Measurements from ENCODE around the gene PPP2R2C.

Gene PPP2R2C

DNA sequence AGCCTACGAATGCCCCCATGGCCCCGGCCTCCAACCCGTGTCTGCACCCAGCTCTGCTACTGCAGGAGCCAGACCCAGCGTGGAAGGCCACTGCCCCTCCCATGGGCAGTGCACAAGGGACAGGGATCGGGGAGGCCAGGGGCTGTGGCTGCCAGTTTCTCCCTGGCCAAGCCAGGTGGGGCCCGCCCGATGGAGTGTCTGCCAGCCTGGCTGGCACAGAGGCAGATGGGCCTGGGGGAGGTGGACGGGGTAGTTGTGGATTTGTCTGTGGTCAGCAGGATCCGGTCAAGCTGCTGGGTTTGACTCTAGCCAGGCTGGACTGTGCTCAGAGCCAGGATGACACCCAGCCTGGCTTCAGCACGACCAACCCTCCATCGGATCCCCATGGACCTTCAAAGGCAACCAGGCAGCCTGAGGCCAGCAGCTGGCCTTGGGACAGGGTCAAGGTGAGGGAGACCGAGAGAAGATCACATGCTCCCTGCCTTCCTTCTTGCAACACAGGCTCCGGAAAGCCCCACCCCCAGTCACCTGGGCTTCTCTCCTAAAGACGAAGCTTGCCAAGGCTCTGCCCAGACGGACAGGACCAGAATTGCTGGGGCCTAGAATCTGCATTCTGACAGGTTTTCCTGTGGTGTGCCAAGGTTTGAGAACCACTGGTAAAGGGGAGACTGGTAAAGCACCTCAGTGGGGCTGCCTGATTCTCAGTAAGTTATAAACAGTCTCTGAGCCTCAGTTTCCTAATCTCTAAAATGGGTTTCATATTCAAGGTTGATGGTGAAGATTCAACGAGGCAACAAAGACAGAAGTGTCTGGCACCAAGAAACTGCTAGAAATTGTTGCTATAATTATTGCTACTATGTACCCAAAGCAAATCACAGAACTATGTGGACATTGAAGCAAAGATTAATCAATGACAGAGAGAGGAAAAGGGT lies 78.6 kb downstream of the PPP2R2C start:
- DNase-seq: no peak

DNA sequence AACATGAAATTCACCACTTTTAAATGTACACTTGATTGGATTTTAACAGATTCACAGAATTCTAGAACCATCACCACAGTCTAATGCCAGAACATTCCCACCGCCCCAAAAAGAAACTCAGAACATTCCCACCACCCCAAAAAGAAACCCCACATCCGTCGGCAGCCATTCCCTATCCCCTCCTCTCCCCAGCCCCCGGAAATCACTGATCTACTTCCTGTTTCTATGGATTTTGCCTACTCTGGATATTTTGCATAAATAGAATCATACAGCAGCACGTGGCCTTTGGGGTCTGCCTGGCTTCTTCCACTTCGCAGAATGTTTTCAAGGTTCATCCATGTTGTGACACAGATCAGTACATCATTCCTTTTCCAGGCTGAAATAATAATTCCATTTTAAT lies 79.3 kb downstream of the PPP2R2C start:
- no peak for DNase-seq

DNA sequence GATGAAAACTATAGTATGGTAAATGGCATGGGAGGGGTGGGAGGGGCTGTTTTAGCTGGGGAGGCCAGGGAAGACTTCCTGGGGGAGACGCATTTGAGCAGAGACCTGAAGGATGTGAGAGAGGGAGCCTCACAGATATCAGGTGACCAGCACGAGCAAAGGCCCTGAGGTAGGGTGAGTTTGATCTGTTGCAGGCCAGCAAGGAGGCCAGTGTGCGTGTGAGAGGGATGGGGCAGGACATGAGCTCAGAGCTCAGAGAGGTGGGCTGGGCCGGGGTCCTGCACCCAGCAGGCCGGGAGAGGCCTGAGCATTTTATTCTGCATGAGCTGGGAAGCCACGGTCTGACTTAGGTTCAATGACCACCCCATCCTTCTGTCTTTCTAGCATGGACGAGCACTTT lies 80.0 kb downstream of the PPP2R2C start:
- no peak for DNase-seq

DNA sequence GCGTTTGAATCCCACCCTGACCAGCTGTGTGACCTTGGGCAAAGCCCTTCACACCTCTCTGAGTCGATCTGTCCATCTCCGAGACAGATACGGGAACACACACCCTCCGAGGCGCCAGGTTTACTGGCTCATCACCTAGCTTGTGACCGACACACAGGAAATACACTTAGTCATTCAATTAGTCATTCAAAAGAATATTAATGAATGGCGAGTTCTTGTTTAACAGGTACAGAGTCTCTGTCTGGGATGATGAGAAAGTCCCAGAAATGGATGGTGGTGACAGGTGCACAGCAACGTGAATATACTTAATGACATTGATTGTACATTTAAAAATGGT lies 80.6 kb downstream of the PPP2R2C start:
- no peak for DNase-seq

DNA sequence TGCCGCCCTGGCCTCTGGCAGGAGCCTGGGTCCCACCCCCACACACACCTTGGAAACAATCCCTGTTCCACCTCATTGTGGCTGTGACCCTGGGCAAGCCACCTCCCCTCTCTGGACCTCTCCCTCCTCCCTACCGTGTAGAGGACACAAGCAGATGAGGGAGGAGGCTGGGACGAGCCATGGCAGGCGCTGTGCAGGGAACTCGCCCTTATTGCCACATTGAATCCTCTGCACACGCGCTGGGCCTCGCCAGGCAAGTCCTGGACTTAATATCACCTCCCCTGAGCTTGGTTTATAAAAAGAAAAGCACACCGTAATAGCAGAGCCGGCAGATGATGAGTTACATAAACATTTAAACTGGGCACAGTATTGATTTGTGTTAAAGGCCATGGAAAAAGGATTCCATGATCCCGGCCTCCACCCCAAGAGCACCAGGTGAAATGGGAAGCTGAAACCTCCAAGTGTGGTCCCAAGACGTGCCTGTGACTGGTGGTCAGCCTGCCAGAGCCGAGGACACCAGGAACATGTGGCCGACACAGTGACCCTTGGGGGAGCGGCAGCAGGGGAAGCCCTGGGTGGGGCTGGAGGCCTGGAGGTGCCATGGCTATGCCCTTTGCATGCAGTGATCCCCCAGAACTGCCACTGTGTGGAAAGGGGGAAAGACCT lies 81.1 kb downstream of the PPP2R2C start:
- no peak for DNase-seq

DNA sequence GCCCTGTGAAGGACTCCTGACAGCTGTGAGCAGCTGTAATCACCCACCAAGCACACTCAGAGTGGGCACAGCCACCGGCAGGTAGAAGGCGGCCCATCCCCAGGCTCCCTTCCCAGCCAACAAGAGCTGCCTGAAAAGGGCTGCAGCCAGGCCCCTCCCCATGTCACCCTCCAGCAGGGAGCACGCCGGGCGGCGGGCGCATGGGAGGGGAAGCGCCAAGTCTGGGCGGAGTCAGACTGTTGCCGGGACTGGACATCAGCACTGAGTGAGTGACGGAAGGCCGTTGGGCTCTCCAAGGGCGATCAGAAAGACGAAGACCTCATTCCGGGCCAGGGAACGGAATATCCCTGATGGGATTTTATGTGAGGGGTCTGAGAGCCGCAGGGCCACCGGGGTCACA lies 82.1 kb downstream of the PPP2R2C start:
- DNase-seq: no peak

DNA sequence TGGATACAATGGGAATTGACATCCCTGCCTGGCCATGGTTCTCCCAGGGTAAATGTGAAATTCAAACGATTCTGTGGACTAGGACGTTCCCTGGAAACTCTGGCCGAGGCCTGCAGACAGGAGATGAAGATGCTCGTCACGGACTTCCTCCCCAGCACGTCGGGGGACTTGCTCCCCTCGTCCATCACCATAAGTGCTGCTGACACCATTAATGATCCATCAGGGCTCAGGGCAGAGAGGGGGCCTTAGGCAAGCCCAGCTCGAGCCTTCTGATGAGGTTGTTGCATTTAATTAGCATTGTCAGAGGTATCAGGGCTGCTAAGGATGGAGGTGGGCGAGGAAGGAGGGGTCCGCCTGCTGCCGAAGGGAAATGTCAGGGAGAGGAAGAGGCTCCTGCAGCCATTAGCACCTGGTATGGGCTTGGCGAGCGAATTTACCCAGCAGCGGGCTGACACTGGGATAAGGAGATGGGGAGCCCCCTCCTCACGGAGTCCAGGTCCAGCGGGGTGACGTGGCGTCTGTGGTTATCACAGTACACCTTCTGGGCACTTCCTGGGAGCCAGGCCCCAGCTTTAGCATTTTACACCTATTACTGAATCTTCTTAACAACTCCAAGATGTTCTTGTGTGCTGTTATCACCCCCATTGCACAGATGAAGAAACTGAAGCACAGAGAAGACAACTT lies 83.1 kb downstream of the PPP2R2C start:
- no peak for DNase-seq

DNA sequence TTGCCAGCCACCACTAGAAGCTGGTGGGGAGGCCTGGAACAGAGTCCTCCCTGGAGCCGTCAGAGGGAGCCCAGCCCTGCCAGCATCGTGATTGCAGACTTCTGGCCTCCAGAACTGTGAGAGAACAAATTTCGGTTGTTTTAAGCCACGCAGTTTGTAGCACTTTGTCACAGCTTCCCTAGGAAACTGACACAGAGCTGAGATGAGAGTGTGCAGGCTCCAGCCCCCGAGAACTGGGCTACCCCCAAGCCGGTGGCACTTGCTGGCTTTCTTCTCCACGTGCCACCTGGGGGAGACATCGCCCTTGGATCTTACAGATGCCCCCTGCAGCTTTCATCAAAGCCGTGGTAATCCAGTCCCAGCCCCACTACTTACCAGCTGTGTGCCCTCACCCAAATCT lies 83.7 kb downstream of the PPP2R2C start:
- DNase-seq: no peak

DNA sequence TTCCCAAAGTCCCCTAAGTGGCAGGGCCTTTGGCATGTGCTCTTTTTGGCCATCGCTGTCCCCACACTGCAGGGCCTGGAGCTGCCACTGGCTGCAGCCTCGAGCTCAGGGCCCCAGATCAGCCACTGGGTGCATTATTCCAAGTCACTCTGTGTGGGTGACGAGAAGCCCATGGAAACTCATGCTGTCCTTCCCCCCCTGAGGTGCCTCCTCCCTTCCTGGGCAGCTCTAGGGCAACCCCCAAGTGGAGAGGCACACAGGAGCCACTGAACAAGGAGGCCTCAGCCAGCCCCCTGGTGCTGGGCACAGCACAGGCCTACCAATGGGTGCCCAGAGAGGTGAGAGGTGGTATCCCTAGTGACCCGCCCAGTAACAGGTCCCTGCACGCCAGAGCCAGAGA lies 84.5 kb downstream of the PPP2R2C start:
- DNase-seq: no peak

DNA sequence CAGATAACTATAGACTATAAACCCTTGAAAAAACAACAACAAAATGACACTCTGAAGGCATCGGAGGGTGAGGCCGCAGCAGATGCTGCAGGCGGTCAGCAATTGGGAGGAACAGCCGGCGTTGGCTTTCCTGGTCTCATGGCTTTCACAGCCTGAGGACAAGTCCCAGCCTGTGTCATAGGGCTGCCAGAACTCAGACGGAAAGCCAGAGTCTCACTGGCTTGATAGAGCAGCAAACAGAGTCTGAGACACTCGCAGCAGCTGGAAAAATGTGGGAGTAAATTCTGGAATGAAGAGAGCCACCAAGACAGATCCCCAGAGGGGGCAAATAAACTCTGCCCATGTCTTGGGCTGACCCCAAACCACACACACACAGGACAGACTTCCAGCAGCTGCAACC lies 86.3 kb downstream of the PPP2R2C start:
- no peak for DNase-seq

DNA sequence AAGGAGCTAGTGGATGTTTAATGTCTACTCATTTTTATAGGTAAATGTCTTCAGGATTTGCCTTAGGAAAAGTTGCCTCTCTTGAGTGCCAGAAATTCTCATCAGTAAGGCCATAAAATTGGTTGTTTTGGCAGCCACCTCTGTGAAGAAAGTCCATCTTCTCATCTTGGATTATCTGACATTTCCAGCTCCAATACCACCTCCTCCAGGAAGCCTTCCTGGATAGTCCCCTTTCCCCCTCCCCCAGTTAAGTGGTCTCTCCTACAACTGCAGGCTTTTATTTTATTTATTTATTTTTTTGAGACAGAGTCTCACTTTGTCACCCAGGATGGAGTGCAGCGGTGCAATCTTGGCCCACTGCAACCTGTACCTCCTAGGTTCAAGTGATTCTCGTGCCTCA lies 87.1 kb downstream of the PPP2R2C start:
- DNase-seq: no peak

DNA sequence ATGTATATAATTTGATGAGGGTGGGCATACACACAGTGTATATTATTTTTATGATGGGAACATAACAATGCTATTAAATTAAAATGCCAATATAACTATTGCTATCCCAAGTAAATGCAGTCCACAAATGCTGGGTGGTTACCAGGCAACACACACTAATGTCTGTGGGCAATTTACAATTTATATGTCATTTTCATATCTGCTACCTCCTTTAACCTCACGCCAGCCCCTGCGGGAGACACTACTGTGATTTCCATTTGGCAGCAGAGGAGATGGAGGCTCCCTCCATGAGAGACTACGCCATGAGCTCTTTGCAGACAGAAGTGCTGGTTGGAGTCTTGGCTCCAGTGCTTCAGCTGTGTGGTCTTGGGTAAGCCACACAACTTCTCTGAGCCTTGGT lies 87.9 kb downstream of the PPP2R2C start:
- DNase-seq: no peak

DNA sequence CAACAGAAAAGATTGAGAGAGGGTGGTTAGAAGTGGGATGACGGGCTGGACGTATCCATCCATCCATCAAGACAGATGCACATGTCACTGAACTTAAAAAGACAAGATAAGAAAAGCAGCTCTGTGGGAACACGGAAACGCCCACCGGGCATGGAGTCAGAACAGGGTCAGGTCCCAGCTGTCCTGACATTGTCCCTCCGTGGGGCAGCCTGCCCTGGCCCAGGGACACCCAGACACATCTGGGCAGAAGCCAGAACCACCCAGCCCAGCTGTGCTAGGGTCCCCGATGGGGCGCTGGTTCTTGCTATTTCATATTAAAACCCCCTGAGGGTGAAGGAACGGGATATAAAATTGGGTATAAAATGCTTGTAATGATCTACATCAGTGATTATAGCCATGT lies 88.5 kb downstream of the PPP2R2C start:
- no peak for DNase-seq

DNA sequence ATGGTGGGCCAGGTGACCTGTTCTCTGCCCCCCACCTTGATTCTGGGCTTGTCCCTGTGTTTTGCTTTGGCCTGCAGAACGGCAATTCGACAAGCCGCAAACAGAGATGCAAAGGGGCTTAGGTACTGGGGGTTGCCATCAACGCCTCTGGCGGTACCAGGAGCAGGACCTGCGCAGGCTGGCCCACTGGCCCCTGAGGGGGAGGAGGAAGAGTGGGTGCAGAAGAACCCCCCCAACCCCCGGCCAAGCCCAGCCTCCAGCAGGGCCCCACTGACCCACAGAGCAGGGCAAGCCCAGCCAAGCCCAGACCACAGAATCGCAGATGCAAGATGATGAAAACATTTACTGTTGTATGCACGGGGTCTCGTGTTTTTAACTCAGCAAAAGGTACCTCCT lies 89.4 kb downstream of the PPP2R2C start:
- DNase-seq: no peak

DNA sequence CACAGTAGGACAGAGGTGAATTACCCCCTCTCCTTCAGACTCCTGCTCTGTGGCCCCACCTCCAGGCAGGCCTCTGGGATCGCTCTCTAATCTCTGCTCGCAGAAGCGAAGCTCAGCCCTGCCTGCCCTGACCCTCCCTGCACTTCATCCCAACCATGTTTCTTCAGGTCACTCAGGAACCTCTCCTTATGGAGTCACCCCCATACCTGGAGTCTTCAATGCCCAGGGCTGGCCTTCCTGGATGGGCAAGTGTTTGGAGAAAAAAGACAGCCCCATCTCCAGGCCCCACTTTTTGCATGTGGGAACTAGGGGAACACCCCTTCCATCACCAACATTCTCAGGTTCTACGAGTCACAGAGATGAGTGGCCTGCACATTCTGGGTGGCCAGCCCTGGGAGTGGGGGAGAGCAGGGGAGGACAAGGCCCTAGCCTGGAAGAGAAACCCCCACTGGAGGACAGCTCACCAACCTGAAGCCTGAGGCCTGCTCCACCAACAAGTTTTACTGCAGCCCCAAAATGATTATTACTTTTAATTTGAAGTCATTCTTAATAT lies 90.8 kb downstream of the PPP2R2C start:
- no peak for DNase-seq

DNA sequence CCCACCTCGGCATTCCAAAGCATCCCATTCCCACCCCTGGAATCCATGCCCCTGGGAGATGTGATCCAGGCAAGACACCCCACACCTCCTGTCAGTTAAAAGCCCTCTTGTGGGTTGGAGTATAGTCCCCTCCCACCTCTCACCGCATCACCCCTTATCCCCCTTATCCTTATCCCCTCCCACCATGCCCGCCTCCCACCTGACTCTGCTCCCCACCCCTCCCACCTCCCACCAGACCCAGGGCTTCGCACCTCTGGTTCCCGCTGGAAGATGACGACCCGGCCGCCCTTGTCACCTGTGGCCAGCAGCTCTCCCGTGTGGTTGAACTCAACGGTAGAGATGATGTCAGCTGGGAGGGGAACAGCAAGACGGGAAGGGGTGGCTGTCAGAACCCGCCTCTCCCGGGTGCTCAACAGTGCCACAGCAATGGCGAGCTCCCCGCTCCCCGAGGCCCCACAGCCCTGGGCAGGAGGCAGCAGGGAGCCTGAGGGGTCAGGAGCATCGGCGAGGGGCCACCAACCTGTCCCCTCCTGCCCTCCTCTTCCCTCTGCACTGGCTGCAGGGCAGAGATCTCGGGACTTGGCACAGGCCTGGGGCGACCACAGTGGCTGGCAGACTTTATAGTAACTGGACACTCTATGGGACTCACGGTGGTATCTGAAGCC lies 91.5 kb downstream of the PPP2R2C start:
- DNase-seq: no peak

DNA sequence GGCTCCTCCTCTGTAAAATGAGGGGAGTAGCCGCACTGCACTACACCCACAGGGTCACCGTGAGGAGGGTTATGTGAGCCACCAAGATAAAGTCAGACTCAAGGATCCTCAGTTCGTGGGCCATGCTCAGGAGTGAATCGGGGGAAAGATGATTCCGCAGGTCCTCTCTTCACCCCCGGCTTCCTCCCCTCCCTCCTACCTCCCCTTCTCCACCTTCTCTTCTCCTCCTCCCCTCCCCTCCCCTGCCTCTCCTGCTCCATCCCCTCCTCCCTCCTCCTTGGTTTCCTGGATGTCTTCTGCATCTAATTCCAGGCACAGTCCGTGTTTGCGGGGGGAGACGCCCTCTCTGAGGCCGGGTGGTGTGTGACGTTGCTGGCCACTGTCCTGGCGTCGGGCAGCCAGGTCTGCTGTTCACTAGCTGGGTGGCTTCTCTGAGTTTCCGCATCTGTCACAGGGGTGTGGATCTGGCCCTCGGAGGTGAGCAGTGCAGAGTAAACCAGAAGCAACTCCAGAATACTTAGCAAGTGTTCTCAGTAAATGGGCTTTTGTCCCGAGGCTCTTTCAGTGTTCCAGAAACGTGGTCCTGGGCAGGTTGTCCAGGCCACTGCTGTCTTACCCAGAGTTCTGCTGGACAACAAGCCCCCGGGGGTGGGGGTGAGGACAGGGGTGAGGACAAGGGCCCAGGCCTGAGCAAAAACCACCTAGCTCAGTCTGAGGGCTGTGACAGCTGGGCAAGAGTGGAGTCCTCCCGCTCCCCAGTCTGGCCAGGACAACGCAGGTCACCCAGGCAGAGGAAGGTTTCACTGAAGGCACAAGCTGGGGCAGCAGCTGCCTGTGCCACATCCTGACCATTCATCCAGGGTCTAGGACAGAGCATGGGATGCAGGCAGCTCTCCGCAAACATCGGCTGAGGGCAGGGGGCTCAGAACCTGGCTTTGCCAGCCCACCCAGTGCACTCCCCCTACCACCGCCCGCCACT lies 92.4 kb downstream of the PPP2R2C start:
- DNase-seq: no peak

DNA sequence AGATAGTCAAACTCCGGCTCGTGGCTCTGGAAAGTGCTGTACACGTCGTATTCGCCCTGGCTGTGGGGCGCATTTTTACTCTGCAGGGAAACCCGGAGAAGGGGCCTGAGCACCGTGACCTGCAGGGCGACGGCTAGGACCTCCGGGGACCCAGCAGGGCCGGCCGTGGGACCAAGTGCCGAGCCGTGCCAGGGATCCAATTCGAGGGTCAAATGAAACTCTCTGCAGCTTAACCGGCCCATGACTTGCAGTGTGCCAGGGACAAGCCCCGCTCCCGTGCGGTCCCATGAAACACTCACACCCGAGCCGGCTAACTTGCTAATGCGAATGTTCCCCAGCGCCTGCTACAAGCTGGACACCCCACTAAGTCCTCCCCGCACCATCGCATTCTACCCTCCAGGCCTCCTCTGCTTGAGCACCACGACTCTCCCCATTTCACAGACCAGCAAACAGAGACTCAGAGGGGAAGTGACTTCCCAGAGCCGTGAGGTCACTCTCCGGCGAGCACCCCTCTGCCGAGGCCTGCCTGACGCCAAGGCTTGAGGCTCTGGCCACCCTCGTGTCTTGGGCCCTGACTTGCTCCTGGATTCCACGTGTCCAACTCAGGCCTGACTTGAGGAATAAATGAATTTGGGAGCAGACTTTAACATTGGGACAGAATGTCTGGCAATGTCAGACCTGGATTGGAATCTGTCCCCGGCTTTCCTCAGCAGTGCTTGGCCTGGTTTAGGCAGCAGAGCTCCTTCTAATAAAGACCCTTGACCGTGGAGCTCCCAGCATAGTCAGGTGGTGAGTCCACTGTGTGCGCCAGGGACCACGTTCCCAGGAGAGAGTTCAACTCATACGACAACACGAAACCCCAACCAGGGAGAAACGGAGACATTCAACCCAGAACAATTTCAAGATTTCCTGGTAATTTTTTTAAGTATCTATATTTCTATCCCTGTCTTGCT lies 93.6 kb downstream of the PPP2R2C start:
- DNase-seq: no peak

DNA sequence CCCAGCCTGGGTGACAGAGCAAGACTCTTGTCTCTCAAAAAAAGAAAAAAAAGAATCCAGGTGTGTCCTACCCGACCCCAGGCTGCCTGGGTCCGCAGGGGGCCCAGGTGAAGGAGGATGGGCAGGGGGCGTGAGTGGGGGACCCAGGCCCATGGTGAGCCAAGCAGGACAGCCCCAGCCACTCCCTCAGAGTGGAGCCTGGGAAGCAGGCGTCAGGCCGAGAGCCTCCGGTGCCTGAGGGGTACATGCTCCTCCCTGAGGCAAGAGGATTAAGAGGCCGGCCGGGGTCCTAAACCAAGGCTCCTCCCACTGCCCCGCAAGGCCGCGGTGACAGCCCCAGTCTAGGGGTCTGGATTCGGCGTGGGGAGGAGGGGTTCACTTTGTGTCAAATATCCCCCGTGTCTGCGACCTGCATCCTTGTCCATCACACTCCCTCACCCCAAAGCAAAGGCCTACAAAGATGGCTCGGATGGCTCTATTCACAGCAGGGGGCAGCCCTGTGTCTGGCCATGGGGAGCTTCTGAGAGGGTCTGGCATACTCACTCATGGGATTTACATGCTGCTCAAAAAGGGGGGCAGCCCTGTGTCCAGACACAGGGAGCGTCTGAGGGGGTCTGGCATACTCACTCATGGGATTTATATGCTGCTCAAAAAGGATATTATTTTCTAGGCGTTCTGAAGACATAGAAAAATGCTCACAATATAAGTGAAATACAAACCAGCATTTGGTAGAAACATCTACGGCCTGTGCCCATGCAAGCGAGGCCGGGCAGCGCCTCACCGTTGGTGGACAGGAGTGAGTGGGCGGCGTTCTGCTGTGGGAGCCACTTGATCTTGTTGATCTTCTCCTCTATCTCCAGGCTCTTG lies 94.6 kb downstream of the PPP2R2C start:
- no peak for DNase-seq
